Erythroblast (primary cell): Measurements from ENCODE around the gene VWC2.

Source experiments
- GATA1 ChIP-seq: IDR thresholded peaks from 2 replicates; pipeline ENCODE4 v1.6.1; 2011; ENCODE audit warnings: low read depth, mild to moderate bottlenecking, control low read depth, low read length, moderate library complexity
- POLR2A ChIP-seq: IDR thresholded peaks from 2 replicates; pipeline ENCODE4 v1.6.1; 2011; ENCODE audit warnings: mild to moderate bottlenecking, low read length

DNA sequence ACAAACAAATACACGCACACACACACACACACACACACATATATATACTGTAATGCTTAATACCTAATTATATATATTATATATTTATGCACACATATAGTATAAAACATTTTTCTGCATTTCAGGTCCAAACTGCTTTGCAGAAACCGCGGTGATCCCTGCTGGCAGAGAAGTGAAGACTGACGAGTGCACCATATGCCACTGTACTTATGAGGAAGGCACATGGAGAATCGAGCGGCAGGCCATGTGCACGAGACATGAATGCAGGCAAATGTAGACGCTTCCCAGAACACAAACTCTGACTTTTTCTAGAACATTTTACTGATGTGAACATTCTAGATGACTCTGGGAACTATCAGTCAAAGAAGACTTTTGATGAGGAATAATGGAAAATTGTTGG lies 138.5 kb downstream of the VWC2 start:
- TF ChIP-seq POLR2A (no peak), GATA1 (no peak)
